HCT116 (cell line): Measurements from ENCODE around the gene UPF1.

ENCODE experiments used
- ATF3 ChIP-seq: IDR thresholded peaks from 2 replicates; pipeline ENCODE4 v1.6.1; 2012
- CEBPB ChIP-seq: IDR thresholded peaks from 2 replicates; pipeline ENCODE4 v1.6.1; 2012; ENCODE audit warnings: low read depth
- CTCF ChIP-seq, 3 experiments: fragments of 200-600 bp in 1 of 3; sonication (generic) in 1 of 3; IDR thresholded peaks in 2 of 3; conservative IDR thresholded peaks in 1 of 3; 2 replicates each; pipeline ENCODE4 v1.5.1; 2012 to 2017; ENCODE audit warnings: low read depth in 2 of 3, low read length in 2 of 3, antibody characterized with exemption in 1 of 3, borderline replicate concordance in 1 of 3, control low read depth in 1 of 3, mild to moderate bottlenecking in 1 of 3, mixed read lengths in 1 of 3, mixed run types in 1 of 3, moderate library complexity in 1 of 3; ENCODE audit not compliant: insufficient read depth in 1 of 3
- EZH2phosphoT487 ChIP-seq: fragments of 200-600 bp; IDR thresholded peaks from 2 replicates; pipeline ENCODE4 v1.6.1; 2018; ENCODE audit warnings: antibody characterized with exemption, borderline replicate concordance
- FOSL1 ChIP-seq: IDR thresholded peaks from 2 replicates; pipeline ENCODE4 v1.6.1; 2012; ENCODE audit warnings: low read depth
- JUND ChIP-seq: IDR thresholded peaks from 2 replicates; pipeline ENCODE4 v1.6.1; 2012
- MAX ChIP-seq: IDR thresholded peaks from 2 replicates; pipeline ENCODE4 v1.6.1; 2012
- POLR2A ChIP-seq: IDR thresholded peaks from 2 replicates; pipeline ENCODE4 v1.7.0; 2011; ENCODE audit warnings: borderline replicate concordance; ENCODE audit not compliant: insufficient read depth, insufficient read length; ENCODE audit errors: extremely low read depth
- POLR2AphosphoS5 ChIP-seq: IDR thresholded peaks from 2 replicates; pipeline ENCODE4 v1.6.1; 2011; ENCODE audit warnings: mild to moderate bottlenecking, low read depth, low read length, moderate library complexity
- TCF7L2 ChIP-seq: IDR thresholded peaks from 2 replicates; pipeline ENCODE4 v1.7.0; 2011; ENCODE audit warnings: borderline replicate concordance, inconsistent platforms; ENCODE audit not compliant: insufficient read depth, insufficient read length; ENCODE audit errors: extremely low read depth
- YY1 ChIP-seq: IDR thresholded peaks from 2 replicates; pipeline ENCODE4 v1.6.1; 2011; ENCODE audit warnings: low read length, low read depth, moderate library complexity, mild to moderate bottlenecking; ENCODE audit not compliant: insufficient replicate concordance; ENCODE audit errors: extremely low read depth
- TF ChIP-seq, protein P1 (sequence below): IDR thresholded peaks from 2 replicates; pipeline ENCODE4 v1.6.1; 2011; ENCODE audit warnings: mild to moderate bottlenecking, low read length, moderate library complexity; ENCODE audit not compliant: insufficient replicate concordance; ENCODE audit errors: extremely low read depth
- TF ChIP-seq, protein P2 (sequence below): IDR thresholded peaks from 2 replicates; pipeline ENCODE4 v1.6.1; 2012; ENCODE audit warnings: low read depth

GRCh38 chr19:18900700-18901481 is 69.1 kb downstream of the UPF1 start:
- TF ChIP-seq ATF3: no peak
- no peak for TF ChIP-seq CTCF (IDR thresholded peaks at IDR 0.05 in 2 of 3, conservative IDR thresholded peaks at IDR 0.05 in 1 of 3; ENCODE audit: borderline replicate concordance in 1 of 3, insufficient read depth in 1 of 3, low read depth in 2 of 3, low read length in 2 of 3)
- TF ChIP-seq, protein P1, sequence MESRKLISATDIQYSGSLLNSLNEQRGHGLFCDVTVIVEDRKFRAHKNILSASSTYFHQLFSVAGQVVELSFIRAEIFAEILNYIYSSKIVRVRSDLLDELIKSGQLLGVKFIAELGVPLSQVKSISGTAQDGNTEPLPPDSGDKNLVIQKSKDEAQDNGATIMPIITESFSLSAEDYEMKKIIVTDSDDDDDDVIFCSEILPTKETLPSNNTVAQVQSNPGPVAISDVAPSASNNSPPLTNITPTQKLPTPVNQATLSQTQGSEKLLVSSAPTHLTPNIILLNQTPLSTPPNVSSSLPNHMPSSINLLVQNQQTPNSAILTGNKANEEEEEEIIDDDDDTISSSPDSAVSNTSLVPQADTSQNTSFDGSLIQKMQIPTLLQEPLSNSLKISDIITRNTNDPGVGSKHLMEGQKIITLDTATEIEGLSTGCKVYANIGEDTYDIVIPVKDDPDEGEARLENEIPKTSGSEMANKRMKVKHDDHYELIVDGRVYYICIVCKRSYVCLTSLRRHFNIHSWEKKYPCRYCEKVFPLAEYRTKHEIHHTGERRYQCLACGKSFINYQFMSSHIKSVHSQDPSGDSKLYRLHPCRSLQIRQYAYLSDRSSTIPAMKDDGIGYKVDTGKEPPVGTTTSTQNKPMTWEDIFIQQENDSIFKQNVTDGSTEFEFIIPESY: no peak
- no peak for TF ChIP-seq FOSL1
- TF ChIP-seq, protein P2, sequence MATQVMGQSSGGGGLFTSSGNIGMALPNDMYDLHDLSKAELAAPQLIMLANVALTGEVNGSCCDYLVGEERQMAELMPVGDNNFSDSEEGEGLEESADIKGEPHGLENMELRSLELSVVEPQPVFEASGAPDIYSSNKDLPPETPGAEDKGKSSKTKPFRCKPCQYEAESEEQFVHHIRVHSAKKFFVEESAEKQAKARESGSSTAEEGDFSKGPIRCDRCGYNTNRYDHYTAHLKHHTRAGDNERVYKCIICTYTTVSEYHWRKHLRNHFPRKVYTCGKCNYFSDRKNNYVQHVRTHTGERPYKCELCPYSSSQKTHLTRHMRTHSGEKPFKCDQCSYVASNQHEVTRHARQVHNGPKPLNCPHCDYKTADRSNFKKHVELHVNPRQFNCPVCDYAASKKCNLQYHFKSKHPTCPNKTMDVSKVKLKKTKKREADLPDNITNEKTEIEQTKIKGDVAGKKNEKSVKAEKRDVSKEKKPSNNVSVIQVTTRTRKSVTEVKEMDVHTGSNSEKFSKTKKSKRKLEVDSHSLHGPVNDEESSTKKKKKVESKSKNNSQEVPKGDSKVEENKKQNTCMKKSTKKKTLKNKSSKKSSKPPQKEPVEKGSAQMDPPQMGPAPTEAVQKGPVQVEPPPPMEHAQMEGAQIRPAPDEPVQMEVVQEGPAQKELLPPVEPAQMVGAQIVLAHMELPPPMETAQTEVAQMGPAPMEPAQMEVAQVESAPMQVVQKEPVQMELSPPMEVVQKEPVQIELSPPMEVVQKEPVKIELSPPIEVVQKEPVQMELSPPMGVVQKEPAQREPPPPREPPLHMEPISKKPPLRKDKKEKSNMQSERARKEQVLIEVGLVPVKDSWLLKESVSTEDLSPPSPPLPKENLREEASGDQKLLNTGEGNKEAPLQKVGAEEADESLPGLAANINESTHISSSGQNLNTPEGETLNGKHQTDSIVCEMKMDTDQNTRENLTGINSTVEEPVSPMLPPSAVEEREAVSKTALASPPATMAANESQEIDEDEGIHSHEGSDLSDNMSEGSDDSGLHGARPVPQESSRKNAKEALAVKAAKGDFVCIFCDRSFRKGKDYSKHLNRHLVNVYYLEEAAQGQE: no peak
- no peak for TF ChIP-seq POLR2A
- no peak for TF ChIP-seq MAX
- TF ChIP-seq POLR2AphosphoS5: no peak
- no peak for TF ChIP-seq YY1
- no peak for TF ChIP-seq EZH2phosphoT487
- TF ChIP-seq JUND: no peak
- TF ChIP-seq TCF7L2: no peak
- TF ChIP-seq CEBPB: no peak
